GM20431 (cell line): ENCODE measurements around the gene CREBL2.
"Not testable (repeated sequence)": the region's sequence is repeated elsewhere in the genome, so short reads cannot be mapped to it uniquely, and the experiment has no call there.

ENCODE experiments used
- in situ Hi-C: fragments of 300-500 bp; cut with MseI, MboI; formaldehyde crosslinking; loops from one replicate; pipeline ENCODE4 v1.15.0; 2020; ENCODE audit warnings: low sequenced_read_pairs; ENCODE audit not compliant: unreplicated experiment

CREBL2 gene

DNA sequence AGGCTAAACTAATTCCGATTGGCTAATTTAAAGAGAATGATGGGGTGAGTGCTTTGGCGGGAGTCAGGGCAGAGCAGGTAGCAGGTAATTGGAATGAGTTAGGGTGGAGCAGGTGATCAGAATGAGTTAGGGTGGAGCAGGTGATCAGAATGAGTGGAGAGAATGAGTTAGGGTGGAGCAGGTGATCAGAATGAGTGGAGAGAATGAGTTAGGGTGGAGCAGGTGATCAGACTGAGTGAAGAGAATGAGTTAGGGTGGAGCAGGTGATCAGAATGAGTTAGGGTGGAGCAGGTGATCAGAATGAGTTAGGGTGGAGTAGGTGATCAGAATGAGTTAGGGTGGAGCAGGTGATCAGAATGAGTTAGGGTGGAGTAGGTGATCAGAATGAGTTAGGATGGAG is 15.7 kb upstream of the CREBL2 start:
- in situ Hi-C loops = not testable (repeated sequence)

GRCh38 chr12:12596598-12596997 is 15.1 kb upstream of the CREBL2 start:
- in situ Hi-C loops = not testable (repeated sequence)

DNA sequence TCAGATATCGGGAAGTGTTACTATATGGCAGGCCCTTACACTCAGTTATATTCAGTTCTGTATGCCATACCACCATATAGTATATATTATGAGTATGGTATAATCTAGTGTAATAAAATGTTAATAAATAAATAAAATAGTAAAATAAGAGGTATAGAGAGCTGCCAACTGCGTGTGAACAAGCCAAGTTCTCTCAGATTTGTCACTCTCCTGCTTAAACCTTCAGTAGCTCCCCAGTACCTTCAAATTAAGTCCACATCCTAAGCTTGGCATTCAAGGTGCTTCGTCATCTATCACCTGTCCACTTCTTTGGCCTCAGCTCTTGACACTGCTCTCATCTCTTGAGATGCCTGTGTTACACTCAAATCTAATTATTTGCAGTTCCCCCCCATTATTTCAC is 12.8 kb upstream of the CREBL2 start:
- in situ Hi-C loops = no loop called here

DNA sequence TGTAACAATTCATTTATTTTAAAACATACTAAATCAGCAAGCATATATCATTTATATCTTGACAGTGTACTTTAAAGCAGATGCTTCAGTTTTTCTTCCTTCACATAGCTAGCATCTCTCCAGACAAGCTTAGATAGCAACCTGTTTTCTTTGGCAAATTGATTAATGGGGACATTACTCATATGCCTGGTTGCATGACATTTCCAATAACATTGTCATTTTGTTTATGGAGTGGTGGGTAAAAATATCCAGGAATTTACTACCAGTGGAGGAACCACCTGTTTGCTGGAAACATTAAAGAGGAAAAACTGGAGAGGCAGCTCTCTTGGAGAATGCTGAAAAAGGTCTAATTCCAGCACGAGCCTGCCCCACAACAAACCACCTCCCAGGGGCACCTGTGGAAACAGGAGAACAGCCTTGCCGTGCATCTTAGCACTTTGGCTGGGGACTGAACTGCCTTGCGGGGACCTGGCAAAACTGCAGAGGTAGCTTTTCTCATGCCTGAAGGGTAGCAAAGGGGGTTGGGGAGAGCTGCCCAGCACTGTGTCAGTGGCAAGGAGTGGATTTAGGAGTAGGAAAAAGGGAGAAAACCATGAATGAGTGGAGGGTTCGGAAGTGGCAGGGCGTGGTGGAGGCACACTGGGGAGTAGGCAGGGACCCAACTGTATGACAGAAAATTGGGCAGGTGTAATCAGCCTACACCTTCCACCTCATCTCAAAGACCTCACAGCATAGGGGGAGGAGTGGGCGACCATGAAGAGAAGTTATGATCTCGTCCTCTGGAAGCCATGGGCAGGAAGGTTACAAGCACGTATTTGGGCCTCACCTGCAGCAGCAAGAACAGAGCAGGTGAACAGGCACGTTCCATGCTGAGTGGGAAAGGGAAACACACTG is 11.7 kb upstream of the CREBL2 start:
- in situ Hi-C loops = no loop called here

GRCh38 chr12:12600659-12601058 is 11.0 kb upstream of the CREBL2 start:
- in situ Hi-C loops = no loop called here

DNA sequence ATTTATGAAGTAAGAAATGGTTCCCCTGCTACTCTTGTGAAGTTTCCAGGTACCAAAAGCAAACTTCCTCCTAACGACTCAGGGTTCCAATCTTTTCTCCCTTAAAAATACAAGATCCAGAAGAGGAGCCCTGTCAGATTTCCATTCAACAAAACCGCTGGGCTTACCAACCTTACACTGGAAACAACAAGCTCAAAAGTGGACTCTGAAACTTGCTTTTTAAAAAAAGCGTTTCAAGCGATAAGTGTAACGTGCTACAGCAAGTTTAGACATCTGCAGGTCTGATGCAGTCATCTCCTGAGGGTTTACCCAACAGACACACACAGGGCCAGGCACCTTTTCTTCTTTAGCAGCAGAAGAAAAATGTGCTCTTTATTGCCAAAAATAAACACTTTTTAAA is 6.9 kb upstream of the CREBL2 start:
- in situ Hi-C loops = no loop called here

- in situ Hi-C loops = no loop called here
These were observed 4.7 kb upstream of the CREBL2 start for GRCh38 chr12:12606781-12607589.

GRCh38 chr12:12608557-12608957 is 3.1 kb upstream of the CREBL2 start:
- in situ Hi-C loops = no loop called here

- in situ Hi-C loops = no loop called here
These were observed 2.0 kb upstream of the CREBL2 start for GRCh38 chr12:12609692-12610091.

DNA sequence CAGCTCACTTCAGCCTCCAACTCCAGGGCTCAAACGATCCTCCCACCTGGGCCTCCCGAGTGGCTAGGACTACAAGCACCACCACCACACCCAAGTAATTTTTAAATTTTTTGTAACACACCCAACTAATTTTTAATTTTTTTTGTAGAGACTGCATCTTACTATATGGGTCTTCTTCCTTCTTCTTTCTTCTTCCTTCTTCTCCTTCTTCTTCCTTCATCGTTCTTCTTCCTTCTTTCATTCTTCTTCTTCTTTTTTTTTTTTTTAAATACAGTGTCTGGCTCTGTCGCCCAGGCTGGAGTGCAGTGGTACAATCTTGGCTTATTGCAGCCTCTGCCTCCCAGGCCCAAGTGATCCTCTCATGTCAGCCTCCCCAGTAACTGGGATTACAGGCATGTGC is 965 bp upstream of the CREBL2 start:
- in situ Hi-C loops = no loop called here

- in situ Hi-C loops = no loop called here
These were observed 682 bp downstream of the CREBL2 start for GRCh38 chr12:12612358-12612757.

- in situ Hi-C loops = no loop called here
These were observed 1.7 kb downstream of the CREBL2 start for GRCh38 chr12:12613344-12613743.

DNA sequence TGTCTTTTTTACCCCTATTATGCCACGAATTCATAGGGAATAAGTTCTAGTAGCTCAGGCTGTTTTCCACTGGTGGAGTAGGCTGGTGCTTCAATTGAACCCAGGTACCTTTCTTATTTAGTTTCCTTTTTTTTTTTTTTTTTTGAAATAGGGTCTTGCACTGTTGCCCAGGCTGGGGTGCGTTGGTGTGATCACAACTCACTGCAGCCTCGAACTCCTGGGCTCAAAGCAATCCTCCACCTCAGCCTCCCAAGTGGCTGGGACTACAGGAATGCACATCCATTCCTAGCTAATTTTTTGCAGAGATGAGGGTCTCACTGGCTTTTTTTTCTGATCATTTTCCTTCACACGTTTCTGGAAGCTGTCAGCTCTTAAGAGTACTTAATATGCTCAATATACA is 2.7 kb downstream of the CREBL2 start:
- in situ Hi-C loops = no loop called here

- in situ Hi-C loops = no loop called here
These were observed 5.0 kb downstream of the CREBL2 start for GRCh38 chr12:12616512-12617310.

GRCh38 chr12:12618064-12618463 is 6.4 kb downstream of the CREBL2 start:
- in situ Hi-C loops = not testable (repeated sequence)

- in situ Hi-C loops = no loop called here
These were observed 9.1 kb downstream of the CREBL2 start for GRCh38 chr12:12620730-12621315.

- in situ Hi-C loops = no loop called here
These were observed 10.7 kb downstream of the CREBL2 start for GRCh38 chr12:12622418-12622817.

DNA sequence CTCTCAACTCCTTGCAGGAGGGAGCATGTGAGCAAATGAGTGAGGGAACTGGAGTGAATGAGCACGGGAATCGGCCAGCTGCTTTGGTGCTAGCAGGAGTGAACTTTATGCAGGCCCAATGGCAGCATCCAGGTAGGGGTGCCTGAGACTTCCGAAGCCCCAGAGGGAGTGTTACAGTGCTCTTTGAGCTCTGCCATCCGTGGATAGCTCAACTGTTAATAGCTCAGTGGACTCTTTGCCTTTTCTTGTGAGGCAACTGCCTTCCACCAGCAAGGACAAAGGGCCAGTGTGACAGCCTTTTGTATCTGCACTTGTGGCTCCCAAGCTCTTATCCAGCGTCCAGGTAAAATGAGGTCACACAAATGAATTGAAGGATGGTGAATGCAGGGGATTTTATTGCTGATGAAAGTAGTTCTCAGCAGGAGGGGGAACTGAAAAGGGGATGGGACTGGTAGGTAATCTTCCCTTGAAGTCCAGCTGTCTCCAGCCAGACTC is 12.9 kb downstream of the CREBL2 start:
- in situ Hi-C loops = no loop called here

GRCh38 chr12:12626471-12626870 is 14.8 kb downstream of the CREBL2 start:
- in situ Hi-C loops = no loop called here

DNA sequence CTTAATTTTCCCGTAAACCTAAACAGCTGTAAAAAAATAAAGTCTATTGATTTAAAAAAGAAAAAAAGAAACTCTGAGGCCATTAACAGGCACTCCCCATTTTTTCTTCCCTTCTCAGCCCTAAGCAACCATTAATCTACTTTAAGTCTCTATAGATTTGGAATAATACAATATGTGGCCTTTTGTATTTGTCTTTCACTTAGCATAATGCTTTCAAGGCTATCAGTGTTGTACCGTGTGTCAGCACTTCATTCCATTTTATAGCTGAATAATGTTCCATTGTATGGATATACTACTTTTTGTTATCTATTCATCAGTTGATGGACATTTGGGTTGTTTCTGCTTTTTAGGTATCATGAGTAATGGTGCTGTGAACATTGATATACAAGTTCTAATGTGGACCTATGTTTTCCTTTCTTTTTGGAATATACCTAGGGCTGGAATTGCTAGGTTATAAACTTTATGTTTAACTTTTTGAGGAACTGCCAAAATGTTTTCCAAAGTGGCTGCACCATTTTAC is 15.7 kb downstream of the CREBL2 start:
- in situ Hi-C loops = no loop called here
